GM21381 (cell line): ENCODE measurements around the gene EPM2A.
"Not testable (repeated sequence)": the region's sequence is repeated elsewhere in the genome, so short reads cannot be mapped to it uniquely, and the experiment has no call there.

Experiments used
- ATAC-seq: cut with Tn5 transposase; IDR thresholded peaks from one replicate; pipeline ENCODE4 v1.9.1; 2021; ENCODE audit warnings: mild to moderate bottlenecking, moderate library complexity; ENCODE audit not compliant: unreplicated experiment

EPM2A gene

DNA sequence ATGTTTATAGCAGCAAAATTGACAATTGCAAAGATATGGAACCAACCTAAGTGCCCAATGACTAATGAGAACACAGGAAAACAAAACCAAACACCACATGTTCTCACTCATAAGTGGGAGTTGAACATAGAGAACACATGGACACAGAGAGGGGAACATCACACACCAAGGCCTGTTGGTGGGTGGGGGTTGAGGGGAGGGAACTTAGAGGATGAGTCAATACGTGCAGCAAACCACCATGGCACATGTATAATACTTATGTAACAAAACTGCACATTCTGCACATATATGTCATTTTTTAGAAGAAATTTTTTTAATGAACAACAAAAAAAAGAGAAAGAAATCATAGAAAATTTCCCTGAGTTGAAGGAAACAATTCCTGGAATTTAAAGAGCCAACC, 3.9 kb downstream of the EPM2A start:
- ATAC-seq: no peak

DNA sequence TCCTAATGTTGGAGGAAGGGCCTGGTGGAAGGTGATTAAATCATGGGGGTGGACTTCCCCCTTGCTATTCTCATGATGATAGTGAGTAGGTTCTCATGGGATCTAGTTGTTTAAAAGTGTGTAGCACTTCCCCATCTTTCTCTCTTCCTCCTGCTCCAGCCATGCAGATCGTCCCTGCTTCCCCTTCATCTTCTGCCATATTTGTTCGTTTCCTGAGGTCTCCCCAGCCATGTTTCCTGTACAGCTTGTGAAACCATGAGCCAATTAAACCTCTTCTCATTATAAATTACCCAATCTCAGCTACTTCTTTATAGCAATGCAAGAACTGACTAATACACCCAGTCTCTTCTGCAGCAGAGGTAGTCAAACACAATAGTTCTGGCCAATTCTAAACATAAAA, 5.4 kb downstream of the EPM2A start:
- no peak for ATAC-seq

DNA sequence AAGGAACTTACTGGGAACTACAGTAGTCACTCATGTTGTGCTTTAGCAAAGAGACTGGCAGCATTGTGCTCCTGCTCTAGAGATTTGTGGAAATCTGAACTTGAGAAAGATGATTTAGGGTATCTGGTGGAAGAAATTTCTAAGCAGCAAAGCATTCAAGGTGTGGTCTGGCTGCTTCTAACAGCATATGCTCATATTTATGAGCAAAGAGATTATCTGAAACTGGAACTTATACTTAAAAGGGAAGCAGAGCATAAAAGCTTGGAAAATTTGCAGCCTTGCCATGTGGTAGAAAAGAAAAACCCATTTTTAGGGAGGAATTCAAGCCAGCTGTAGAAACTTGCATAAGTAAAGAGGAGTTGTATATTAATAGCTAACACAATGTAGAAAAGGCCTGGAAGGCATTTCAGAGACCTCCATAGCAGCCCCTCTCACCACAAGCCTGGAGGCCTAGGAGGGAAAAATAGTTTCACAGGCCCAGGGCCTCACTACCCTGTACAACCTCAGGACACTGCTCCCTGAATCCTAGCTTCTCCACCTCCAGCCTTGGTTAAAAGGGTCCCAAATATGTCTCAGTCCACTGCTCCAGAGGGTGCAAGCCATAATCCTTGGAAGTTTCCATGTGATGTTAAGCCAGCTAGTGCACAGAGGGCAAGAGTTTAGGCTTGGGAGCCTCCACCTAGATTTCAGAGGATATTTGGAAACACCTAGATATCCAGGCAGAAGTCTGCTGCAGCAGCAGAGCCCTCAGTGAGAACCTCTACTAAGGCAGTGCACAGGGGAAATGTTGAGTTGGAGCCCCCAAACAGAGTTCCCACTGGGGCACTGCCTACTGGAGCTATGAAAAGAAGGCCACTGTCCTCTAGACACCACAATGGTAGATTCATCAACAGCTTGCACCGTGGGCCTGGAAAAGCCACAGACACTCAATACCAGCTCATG, 6.6 kb downstream of the EPM2A start:
- ATAC-seq: no peak

DNA sequence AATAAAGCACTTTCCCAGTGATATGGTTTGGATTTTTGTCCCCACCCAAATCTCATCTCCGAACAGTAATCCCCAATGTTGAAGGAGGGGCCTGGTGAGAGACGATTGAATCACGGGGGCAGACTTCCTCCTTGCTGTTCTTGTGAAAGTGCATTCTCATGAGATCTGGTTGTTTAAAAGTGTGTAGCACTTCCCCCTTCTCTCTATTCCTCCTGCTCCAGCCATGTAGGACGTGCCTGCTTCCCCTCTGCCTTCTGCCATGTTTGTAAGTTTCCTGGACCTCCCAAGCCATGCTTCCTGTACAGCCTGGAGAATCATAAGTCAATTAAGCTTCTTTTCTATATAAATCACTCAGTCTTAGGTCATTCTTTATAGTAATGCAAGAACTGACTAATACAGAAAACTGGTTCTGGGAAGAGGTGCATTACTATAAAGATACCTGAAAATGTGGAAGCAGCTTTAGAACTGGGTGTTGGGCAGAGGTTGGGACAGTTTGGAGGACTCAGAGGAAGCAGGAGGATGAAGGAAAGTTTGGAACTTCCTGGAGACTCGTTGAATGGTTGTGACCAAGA, 7.4 kb downstream of the EPM2A start:
- no peak for ATAC-seq

GRCh38 chr6:145725570-145725969, 9.8 kb downstream of the EPM2A start:
- no peak for ATAC-seq

DNA sequence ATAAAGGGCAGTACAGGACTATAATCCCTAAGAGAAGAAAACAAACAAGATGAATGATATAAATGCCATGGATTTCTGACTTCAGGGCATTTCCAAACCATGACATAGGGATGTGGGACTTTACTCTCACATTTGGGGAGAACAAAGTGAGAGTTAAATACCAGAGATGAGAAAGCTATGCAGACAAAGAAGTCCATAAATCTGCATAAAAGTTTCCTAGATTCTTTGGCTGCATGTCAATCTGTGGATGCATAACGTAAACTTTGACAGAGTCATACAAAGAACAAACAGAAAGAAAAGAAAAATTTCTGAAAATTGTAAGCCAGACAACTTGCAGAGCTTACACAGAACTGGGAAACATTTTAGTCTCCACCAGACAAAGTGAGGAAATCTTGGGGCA, 11.7 kb downstream of the EPM2A start:
- ATAC-seq: no peak

DNA sequence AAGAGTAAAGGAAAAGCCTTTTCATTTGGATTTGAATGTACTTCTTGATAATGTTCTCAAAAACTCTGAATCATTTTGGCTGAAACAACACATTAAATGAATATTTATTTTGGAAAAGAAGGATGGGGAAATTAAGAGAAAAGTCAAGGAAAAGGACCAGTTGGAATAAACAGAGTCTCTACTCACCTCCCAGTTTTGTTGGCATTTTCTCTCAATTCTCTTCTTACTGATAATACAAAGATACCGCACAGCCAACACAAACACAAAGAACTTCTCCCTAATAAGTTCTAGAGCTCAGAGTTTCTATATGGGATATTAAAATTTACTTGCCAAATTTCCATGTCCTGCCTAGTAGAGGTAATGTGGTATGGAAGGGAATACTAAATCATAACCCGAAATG, 13.1 kb downstream of the EPM2A start:
- no peak for ATAC-seq

DNA sequence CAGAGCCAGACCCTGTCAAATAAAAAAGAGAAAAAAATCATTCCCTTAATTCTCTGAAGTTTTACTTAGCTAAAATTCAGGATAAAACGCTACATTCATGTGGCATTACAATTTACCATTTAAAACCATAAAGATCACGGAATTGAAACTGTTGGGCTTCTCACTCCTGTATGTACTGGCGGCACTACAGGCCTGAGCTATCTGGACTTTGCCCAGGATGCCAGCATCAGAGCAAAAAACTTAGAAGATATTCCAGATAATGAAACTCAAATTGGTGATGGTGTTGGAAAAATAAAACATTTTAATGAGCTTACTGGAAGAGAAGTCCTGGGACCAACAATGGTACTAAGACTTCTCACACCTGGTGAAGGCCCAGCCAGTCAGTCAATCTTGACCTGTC, 14.2 kb downstream of the EPM2A start:
- ATAC-seq: no peak

DNA sequence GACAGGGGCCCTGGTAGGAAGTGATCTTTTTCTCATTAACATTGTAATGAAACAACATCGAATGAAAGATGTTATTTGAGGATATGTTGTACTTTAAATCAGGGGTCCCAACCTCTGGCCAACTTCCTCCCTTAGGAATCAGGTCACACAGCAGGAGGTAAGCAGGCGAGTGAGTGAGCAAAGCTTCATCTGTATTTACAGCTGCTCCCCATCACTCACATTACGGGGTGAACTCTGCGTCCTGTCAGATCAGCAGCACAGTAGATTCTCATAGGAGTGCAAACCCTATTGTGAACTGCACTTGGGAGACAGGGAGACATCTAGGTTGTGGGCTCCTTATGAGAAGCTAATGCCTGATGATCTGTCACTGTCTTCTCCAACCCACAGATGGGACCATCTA, 19.9 kb downstream of the EPM2A start:
- no peak for ATAC-seq

GRCh38 chr6:145714731-145715130, 20.6 kb downstream of the EPM2A start:
- ATAC-seq: no peak

- no peak for ATAC-seq
Measured at GRCh38 chr6:145713773-145714172, 21.5 kb downstream of the EPM2A start.

DNA sequence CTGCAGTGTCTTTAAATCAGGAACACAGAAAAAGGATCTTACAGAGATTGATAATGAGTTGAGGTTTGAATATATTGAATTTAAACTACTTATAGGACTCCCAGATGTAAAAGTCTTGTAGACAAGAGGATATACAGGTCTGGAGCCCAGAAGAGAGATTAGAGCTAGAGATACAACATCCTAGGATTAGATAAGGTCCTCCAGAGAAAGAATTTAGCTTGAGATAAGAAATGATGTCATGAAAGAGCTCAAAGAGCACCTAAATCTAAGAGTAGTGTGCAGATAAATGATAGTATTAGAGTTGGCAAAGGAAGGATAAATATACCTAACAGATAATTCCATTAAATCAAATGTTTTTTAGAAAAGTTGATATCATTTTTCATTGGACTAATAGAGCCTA, 23.9 kb downstream of the EPM2A start:
- ATAC-seq: no peak

- no peak for ATAC-seq
Measured at GRCh38 chr6:145707397-145707796, 27.9 kb downstream of the EPM2A start.

DNA sequence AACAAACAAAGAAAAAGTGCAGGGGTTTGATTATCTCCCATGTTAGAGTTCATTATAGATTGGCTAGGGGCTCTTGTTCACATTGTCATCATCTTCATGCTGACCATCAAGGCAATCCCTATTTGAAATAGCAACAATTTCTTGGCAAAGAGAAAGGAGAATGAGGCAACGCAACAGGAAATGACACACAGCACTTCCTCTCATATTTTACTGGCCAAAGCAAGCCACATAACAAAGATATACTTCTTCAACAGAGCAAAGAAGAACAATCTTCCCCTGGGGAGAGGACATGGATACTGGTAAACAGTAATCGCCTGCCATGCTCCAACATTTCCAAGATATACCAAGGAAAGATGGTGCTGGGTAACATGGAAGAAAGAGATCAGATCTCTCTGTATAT, 29.8 kb downstream of the EPM2A start:
- no peak for ATAC-seq

DNA sequence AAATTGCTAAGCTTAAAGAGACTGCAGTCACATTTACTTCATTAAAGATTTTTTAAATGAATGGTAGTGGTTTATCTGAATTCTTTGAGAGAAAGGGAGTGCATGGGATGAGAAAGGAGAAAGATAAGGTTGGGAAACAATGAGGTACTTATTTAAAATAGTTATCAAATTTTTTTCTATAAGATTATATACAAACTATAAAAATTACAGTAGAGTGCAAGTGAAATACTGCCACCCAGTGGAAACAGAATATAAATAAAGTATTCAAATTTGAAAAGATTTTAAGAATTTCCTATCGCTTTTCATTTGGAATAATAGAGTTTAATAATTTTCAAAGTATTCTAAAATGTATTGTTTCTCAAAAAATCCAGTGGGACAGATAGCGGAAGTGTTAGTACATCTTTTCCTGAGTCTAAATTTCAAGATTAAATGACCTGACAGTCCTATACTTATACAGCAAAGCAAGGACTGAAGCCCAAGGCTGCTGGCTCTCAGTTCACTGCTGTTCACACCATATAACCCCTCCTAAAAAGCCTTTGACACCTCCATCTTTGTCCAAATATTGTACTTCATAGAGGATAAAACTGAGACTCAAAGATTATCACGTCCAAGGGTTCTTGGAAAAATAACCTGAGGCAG, 31.1 kb downstream of the EPM2A start:
- no peak for ATAC-seq

- no peak for ATAC-seq
Measured at GRCh38 chr6:145699462-145699861, 35.9 kb downstream of the EPM2A start.

DNA sequence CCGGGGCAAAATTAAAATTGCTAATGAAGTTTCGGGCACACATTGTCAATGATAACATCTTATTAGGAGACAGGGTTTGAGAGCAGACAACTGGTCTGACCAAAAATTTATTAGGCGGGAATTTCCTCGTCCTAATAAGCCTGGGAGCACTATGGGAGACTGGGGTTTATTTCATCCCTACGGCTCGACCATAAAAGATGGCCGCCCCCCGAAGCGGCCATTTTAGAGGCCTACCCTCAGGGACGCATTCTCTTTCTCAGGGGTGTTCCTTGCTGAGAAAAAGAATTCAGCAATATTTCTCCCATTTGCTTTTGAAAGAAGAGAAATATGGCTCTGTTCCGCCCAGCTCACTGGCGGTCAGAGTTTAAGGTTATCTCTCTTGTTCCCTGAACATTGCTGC, 37.9 kb downstream of the EPM2A start:
- ATAC-seq: not testable (repeated sequence)

GRCh38 chr6:145694083-145694737, 41.1 kb downstream of the EPM2A start:
- ATAC-seq: no peak

DNA sequence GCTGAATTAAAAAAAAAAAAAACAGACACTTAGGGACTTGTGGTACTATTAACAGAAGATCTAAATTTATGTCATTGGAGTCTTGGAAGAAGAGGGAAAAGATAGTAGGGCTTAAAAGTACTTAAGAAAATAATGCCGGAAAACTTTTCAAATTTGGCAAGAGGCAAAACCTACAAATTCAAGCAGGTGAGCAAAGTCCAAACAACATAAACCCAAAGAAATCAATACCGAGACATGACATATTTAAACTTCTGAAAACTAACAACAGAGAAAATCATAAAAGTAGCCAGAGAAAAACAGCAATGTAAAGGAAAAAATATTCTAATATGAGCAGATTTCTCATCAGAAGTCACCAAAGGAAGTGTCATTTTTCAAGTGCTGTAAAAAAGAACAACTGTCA, 44.4 kb downstream of the EPM2A start:
- ATAC-seq: no peak

- ATAC-seq: no peak
Measured at GRCh38 chr6:145689529-145689928, 45.8 kb downstream of the EPM2A start.

DNA sequence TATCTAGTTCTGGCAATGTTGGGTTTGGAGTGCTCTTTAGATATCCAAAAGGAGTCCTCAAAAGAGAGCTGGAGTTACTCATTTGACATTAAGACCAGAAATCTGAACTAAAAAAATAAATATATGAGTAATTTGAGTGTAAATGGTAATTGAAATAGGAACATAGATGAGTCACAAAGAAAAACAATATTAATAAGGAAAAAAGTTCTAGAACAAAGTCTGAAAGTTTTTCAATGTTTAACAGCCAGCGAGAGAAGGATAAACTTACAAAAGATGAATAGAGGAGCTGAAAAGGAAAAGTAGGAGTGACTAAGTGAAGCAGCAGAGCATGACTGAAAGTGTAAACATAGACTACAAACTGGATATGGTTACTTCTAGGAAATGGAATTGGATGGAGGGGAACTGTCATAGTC, 46.8 kb downstream of the EPM2A start:
- no peak for ATAC-seq

DNA sequence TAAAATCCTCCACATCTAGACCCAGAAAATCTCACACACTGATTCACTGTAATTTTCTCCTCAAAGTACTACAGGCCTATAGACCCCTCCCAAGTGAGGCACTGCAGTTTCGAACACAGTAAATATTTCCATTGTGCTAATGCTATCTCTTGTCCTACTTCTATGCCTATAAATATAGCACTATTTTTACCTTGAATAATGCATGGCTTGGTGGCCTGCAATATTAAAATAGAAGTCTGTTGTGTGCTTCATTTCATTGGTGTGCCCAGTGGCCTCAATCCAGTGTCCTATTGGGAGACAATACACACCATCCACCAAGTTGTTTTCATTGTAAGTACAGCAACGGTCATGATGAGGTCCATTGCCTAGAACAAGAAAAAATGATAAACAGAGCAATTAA, 49.4 kb downstream of the EPM2A start:
- ATAC-seq: no peak
